ENCODE data around the gene PCBP3. TPM values are rescaled to one million over a fixed set of nuclear protein-coding genes. Genes with fewer than 3 reads are reported as not detected.

PCBP3 gene
- total RNA-seq, 1 experiment from 2014 or later = 10.9 TPM

DNA sequence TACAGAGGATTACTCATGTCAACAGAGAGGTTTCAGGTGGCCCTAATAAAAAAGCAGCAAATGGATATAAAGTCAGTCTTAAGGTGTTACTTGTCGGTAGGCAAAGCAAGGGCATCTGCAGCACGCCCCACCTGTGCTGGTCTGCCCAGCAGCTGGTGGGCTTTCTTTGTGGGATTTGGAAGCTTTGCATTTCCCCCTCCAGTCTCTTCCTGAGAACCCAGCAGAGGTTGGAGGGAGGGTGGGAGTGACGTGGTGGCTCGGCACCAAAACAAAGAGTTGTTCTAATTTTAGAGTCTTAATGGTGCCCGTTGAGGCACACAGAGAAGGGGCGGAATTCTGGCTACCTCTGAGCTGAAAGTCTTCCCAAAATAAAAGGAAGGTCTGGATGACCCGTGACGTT, 4.8 kb upstream of the PCBP3 start:
- no peaks in the 10 kb centered on the region; the same call in 1 of the 2 replicates for H3K27me3 ChIP-seq (ENCODE audit: insufficient read depth, low read length)
- no peak overlapping the region for H3K18ac ChIP-seq (ENCODE audit: insufficient read length, low read depth, low read length)
- H3K4ac ChIP-seq (ENCODE audit: low read depth, low read length) = no peak overlapping the region
- H3K79me2 ChIP-seq (ENCODE audit: insufficient read depth, low read length) = no peaks in the 10 kb centered on the region
- H3K27ac Mint-ChIP-seq = no peak overlapping the region
- H3K14ac ChIP-seq (ENCODE audit: insufficient read depth, low read length) = no peak overlapping the region
- H2AK5ac ChIP-seq (ENCODE audit: insufficient read length, low read length) = no peak overlapping the region
- WGBS (ENCODE audit: extremely low coverage, insufficient read length, low lambda C conversion rate) = no CpG with 5 or more reads among the region's 8 CpGs
- no peak overlapping the region for H2BK120ac ChIP-seq (ENCODE audit: low read depth, low read length, poor library complexity, severe bottlenecking)
- peaks cover 6% of the 10 kb centered on the region for H3K27me3 Mint-ChIP-seq (ENCODE audit: low read depth)
- no peak overlapping the region for H3K4me2 ChIP-seq (ENCODE audit: insufficient read depth, insufficient read length, low read length)
- no peaks in the 10 kb centered on the region for H4K20me1 ChIP-seq (ENCODE audit: control insufficient read depth, insufficient read depth, insufficient read length)
- no peak overlapping the region for H2AFZ ChIP-seq (ENCODE audit: low read length)
- no peak overlapping the region for H3T11ph ChIP-seq (ENCODE audit: low read length)
- no peaks in the 10 kb centered on the region for H3K4me1 ChIP-seq (ENCODE audit: insufficient read depth, low read length)
- peaks cover 4% of the 10 kb centered on the region for H3K23me2 ChIP-seq (ENCODE audit: insufficient read length, low read depth, low read length, poor library complexity, severe bottlenecking)
- H3K9me3 Mint-ChIP-seq = no peaks in the 10 kb centered on the region
- H3K9ac ChIP-seq (ENCODE audit: extremely low read depth, insufficient read length, low read length) = no peak overlapping the region
- H3K56ac ChIP-seq (ENCODE audit: insufficient read length, low read depth, low read length) = no peak overlapping the region
- no peak overlapping the region for H2BK5ac ChIP-seq (ENCODE audit: insufficient read length, low read length)
- no peak for DNase-seq
- H3K9me3 ChIP-seq (ENCODE audit: control insufficient read depth, low read depth, low read length) = no peaks in the 10 kb centered on the region
- H2BK15ac ChIP-seq (ENCODE audit: low read depth, low read length) = no peak overlapping the region
- no peak overlapping the region for H3K4me3 Mint-ChIP-seq
- TF ChIP-seq CTCF (conservative IDR thresholded peaks at IDR 0.05) = no peak
- peaks cover 21 to 22% of the 10 kb centered on the region in 2 experiments for H3K4me1 Mint-ChIP-seq
- H4K91ac ChIP-seq (ENCODE audit: insufficient read length, low read depth, low read length) = no peak overlapping the region
- no peak overlapping the region for H4K5ac ChIP-seq (ENCODE audit: insufficient read length, low read depth, low read length)
- no peak overlapping the region for H2BK20ac ChIP-seq (ENCODE audit: low read depth, low read length, poor library complexity, severe bottlenecking)
- no peaks in the 10 kb centered on the region for H3K79me1 ChIP-seq (ENCODE audit: insufficient read depth, low read depth, low read length, poor library complexity, severe bottlenecking)
- no peak overlapping the region for H3K27ac ChIP-seq (ENCODE audit: insufficient read length, low read depth, low read length)
- no peak overlapping the region for H2BK12ac ChIP-seq (ENCODE audit: insufficient read length, low read depth, low read length)
- H4K8ac ChIP-seq (replicated peaks; ENCODE audit: insufficient read length, low read depth, low read length) = no peak overlapping the region
- H3K23ac ChIP-seq (ENCODE audit: insufficient read length, low read depth, low read length) = no peak overlapping the region
- no peaks in the 10 kb centered on the region for H3K36me3 Mint-ChIP-seq (ENCODE audit: insufficient read depth in 1 of 3, low read depth in 3 of 3)
